K562 (cell line): ENCODE data around the gene CD1E. TPM values are rescaled to one million over a fixed set of nuclear protein-coding genes. Genes with fewer than 3 reads are reported as not detected.

Source experiments
- ATAC-seq: fragments of 200-7000 bp; cut with Tn5 transposase; 3 replicates; pipeline ENCODE4 v1.9.1; 2020; ENCODE audit warnings: moderate library complexity
- BruUV-seq: library from RNA; stranded (reverse); fragments of 400-500 nt; replicated peaks from 2 replicates; lab custom pipeline; 2021; lab: Mats Ljungman, UMichigan
- CTCF ChIA-PET: fragments of 300-600 bp; formaldehyde crosslinking; extraction: SDS; loops from one replicate; lab custom pipeline; 2021; ENCODE audit warnings: low intra/inter-chr PET ratio; lab: Yijun Ruan, JAX
- POLR2A ChIA-PET: fragments of 300-600, 350-650 bp; sonication (Branson Sonifier 250); formaldehyde crosslinking; extraction: SDS; loops from one replicate; lab custom pipeline; 2021; ENCODE audit warnings: antibody characterized with exemption, inconsistent platforms; lab: Yijun Ruan, JAX
- DNase-seq, 4 experiments: peaks; one replicate each; pipeline versions ENCODE4 v3.0.0 to v3.0.0-alpha.2; 2011 to 2018; ENCODE audit warnings: low spot score in 3 of 4, mixed read lengths in 3 of 4; ENCODE audit errors: extremely low read depth in 1 of 4
- FAIRE-seq: peaks from 2 replicates; lab custom pipeline; 2011; peaks lifted over from hg19 to GRCh38; lab: Jason Lieb, UNC
- H2AFZ ChIP-seq: 2 replicates; pipeline ENCODE4 v1.6.0; 2011; ENCODE audit warnings: low read depth, low read length, control low read depth, inconsistent platforms
- H3K27ac ChIP-seq: fragments of 200-600 bp; 3 replicates; pipeline ENCODE4 v1.8.0; 2011; ENCODE audit warnings: low read depth, mild to moderate bottlenecking, control low read depth, inconsistent platforms, low read length, moderate library complexity, mixed read lengths; ENCODE audit errors: extremely low read depth
- H3K27me3 ChIP-seq, 2 experiments: fragments of 300-600 bp in 1 of 2; 2 replicates in 1 of 2; 3 replicates in 1 of 2; pipeline versions ENCODE4 v1.6.0 to v1.8.0; 2011; ENCODE audit warnings: inconsistent platforms in 2 of 2, low read length in 2 of 2, mild to moderate bottlenecking in 1 of 2, mixed read lengths in 1 of 2, moderate library complexity in 1 of 2; ENCODE audit not compliant: control insufficient read depth in 2 of 2, insufficient read depth in 2 of 2
- H3K36me3 ChIP-seq: fragments of 300-600 bp; 3 replicates; pipeline ENCODE4 v1.8.0; 2011; ENCODE audit warnings: mild to moderate bottlenecking, low read length, inconsistent platforms; ENCODE audit not compliant: control insufficient read depth, insufficient read depth
- H3K4me1 ChIP-seq, 2 experiments: fragments of 200-600 bp in 1 of 2; replicated peaks in 1 of 2; 2 replicates in 1 of 2; 3 replicates in 1 of 2; pipeline versions ENCODE4 v1.5.1 to v1.8.0; 2011; ENCODE audit warnings: inconsistent platforms in 2 of 2, low read length in 2 of 2, mild to moderate bottlenecking in 1 of 2, mixed read lengths in 1 of 2, moderate library complexity in 1 of 2; ENCODE audit not compliant: control insufficient read depth in 2 of 2, insufficient read depth in 2 of 2
- H3K4me2 ChIP-seq: 2 replicates; pipeline ENCODE4 v1.6.1; 2011; ENCODE audit warnings: low read length, control low read depth, inconsistent platforms, mixed read lengths; ENCODE audit not compliant: insufficient read depth
- H3K4me3 ChIP-seq: fragments of 200-600 bp; sonication (generic), shearing (Covaris generic); 2 replicates; pipeline ENCODE4 v1.5.1; 2016; ENCODE audit warnings: control low read depth, inconsistent platforms
- H3K79me2 ChIP-seq: fragments of 200-600 bp; 3 replicates; pipeline ENCODE4 v1.8.0; 2011; ENCODE audit warnings: low read length, inconsistent platforms; ENCODE audit not compliant: control insufficient read depth, insufficient read depth
- H3K9ac ChIP-seq, 2 experiments: 2 replicates each; pipeline versions ENCODE4 v1.6.0 to v1.6.1; 2011; ENCODE audit warnings: low read depth in 2 of 2, low read length in 2 of 2, control low read depth in 1 of 2, inconsistent platforms in 1 of 2, mild to moderate bottlenecking in 1 of 2, mixed read lengths in 1 of 2; ENCODE audit not compliant: insufficient read depth in 1 of 2
- H3K9me1 ChIP-seq: one replicate; pipeline ENCODE4 v1.6.0; 2011; ENCODE audit warnings: inconsistent platforms, mild to moderate bottlenecking, low read length, moderate library complexity; ENCODE audit not compliant: control insufficient read depth, insufficient read depth
- H3K9me3 ChIP-seq: replicated peaks from 2 replicates; pipeline ENCODE4 v1.5.1; 2011; ENCODE audit warnings: low read depth, low read length, inconsistent platforms; ENCODE audit not compliant: control insufficient read depth, insufficient read depth
- H4K20me1 ChIP-seq: replicated peaks from 2 replicates; pipeline ENCODE4 v1.6.1; 2011; ENCODE audit warnings: low read length, inconsistent platforms, mixed read lengths; ENCODE audit not compliant: control insufficient read depth, insufficient read depth
- DPF2 ChIP-seq: fragments of 450-650 bp; IDR thresholded peaks from 2 replicates; pipeline ENCODE4 v1.6.1; 2016
- EHMT2 ChIP-seq: fragments of 450-650 bp; IDR thresholded peaks from 2 replicates; pipeline ENCODE4 v1.6.1; 2018; ENCODE audit warnings: antibody characterized with exemption
- ETS2 ChIP-seq: IDR thresholded peaks from 2 replicates; pipeline ENCODE4 v1.6.1; 2016; ENCODE audit warnings: borderline replicate concordance, missing genetic modification characterization, mild to moderate bottlenecking, moderate library complexity, missing compliant biosample characterization; ENCODE audit not compliant: poor library complexity, severe bottlenecking
- FIP1L1 ChIP-seq: fragments of 200-400 bp; formaldehyde crosslinking; IDR thresholded peaks from 2 replicates; pipeline ENCODE4 v1.6.1; 2018; ENCODE audit warnings: mild to moderate bottlenecking, low read depth, low read length; ENCODE audit not compliant: poor library complexity, severe bottlenecking
- KDM2B ChIP-seq: fragments of 250-450 bp; sonication (Bioruptor Pico); IDR thresholded peaks from 2 replicates; pipeline ENCODE4 v1.8.0; 2021; ENCODE audit warnings: mild to moderate bottlenecking, moderate library complexity
- KDM5B ChIP-seq: fragments of 200-600 bp; sonication (generic); IDR thresholded peaks from 2 replicates; pipeline ENCODE4 v1.6.1; 2012; ENCODE audit warnings: low read depth, mild to moderate bottlenecking, moderate library complexity, low read length, control low read depth, inconsistent platforms; ENCODE audit not compliant: insufficient replicate concordance
- KLF1 ChIP-seq: fragments of 450-650 bp; IDR thresholded peaks from 2 replicates; pipeline ENCODE4 v1.6.1; 2016; ENCODE audit warnings: missing genetic modification characterization, missing compliant biosample characterization
- KLF16 ChIP-seq: IDR thresholded peaks from 2 replicates; pipeline ENCODE4 v1.6.1; 2016; ENCODE audit warnings: antibody characterized with exemption
- NR2C1 ChIP-seq, 2 experiments: fragments of 450-650 bp; IDR thresholded peaks; 2 replicates each; pipeline ENCODE4 v1.6.1; 2017; ENCODE audit warnings: mild to moderate bottlenecking in 2 of 2, antibody characterized with exemption in 1 of 2, inconsistent platforms in 1 of 2, missing compliant biosample characterization in 1 of 2, missing genetic modification characterization in 1 of 2
- POU5F1 ChIP-seq: fragments of 150-350 bp; IDR thresholded peaks from 2 replicates; pipeline ENCODE4 v1.6.1; 2014; ENCODE audit warnings: borderline replicate concordance, low read length, low read depth, mild to moderate bottlenecking; ENCODE audit not compliant: partially characterized antibody
- RBFOX2 ChIP-seq: fragments of 200-400 bp; formaldehyde crosslinking; IDR thresholded peaks from 2 replicates; pipeline ENCODE4 v1.6.1; 2017; ENCODE audit warnings: low read depth, mild to moderate bottlenecking, low read length, moderate library complexity
- SIX5 ChIP-seq, 2 experiments: IDR thresholded peaks; 2 replicates each; pipeline ENCODE4 v1.6.1; 2011; ENCODE audit warnings: low read length in 2 of 2, borderline replicate concordance in 1 of 2, low read depth in 1 of 2, mild to moderate bottlenecking in 1 of 2, moderate library complexity in 1 of 2; ENCODE audit not compliant: insufficient read depth in 1 of 2
- SNIP1 ChIP-seq: fragments of 450-650 bp; IDR thresholded peaks from 2 replicates; pipeline ENCODE4 v1.7.1; 2017; ENCODE audit warnings: low read depth, mild to moderate bottlenecking
- TEAD2 ChIP-seq: fragments of 450-650 bp; IDR thresholded peaks from 2 replicates; pipeline ENCODE4 v1.6.1; 2016; ENCODE audit warnings: missing genetic modification characterization, control low read depth, missing compliant biosample characterization
- XRCC4 ChIP-seq: IDR thresholded peaks from one replicate; pipeline ENCODE4 v1.6.1; 2011; ENCODE audit not compliant: insufficient read depth, insufficient read length; ENCODE audit errors: extremely low read depth
- ZNF224 ChIP-seq: sonication (generic); formaldehyde crosslinking; IDR thresholded peaks from 2 replicates; pipeline ENCODE4 v1.8.0; 2022; ENCODE audit warnings: mild to moderate bottlenecking, missing genetic modification reagents
- ZNF263 ChIP-seq: sonication (generic); formaldehyde crosslinking; IDR thresholded peaks from 2 replicates; pipeline ENCODE4 v1.8.0; 2022; ENCODE audit warnings: mild to moderate bottlenecking, missing genetic modification reagents, borderline replicate concordance
- ZNF408 ChIP-seq: fragments of 250-450 bp; sonication (Bioruptor Pico); IDR thresholded peaks from 2 replicates; pipeline ENCODE4 v1.4.0; 2020; ENCODE audit warnings: low read depth, mild to moderate bottlenecking, moderate library complexity
- WGBS: fragments of 100-300 bp; shearing (Covaris generic); methylation state at CpG from one replicate; pipeline ENCODE4 v1.1.6; 2016; ENCODE audit warnings: low coverage, mixed read lengths; ENCODE audit not compliant: insufficient coverage; ENCODE audit errors: missing lambda C conversion rate; 5-methylcytosine and 5-hydroxymethylcytosine counted together
- in situ Hi-C: fragments of 300-500 bp; cut with MboI; formaldehyde crosslinking; loops from 4 replicates; pipeline ENCODE4 v1.15.0; 2018; ENCODE audit warnings: inconsistent platforms, mixed read lengths
- intact Hi-C: fragments of 100-400 bp; cut with micrococcal nuclease; formaldehyde crosslinking; loops from 2 replicates; pipeline ENCODE4 v1.14.2; 2022
- polyA plus RNA-seq, 8 experiments: library from polyadenylated mRNA; depleted of rRNA in 4 of 8; stranded (reverse) in 5 of 8; unstranded in 3 of 8; fragments of >200 nt; fragmentation: Nextera tagmentation in 2 of 8; fragmentation: Illumina TruSeq in 1 of 8; extraction: Ambion mirVana in 2 of 8; extraction: Trizol in 1 of 8; gene quantifications; 2 replicates each; pipeline versions ENCODE4 v1.2.1 to v1.2.3, GENCODE V29; 2011 to 2014; ENCODE audit warnings: inconsistent platforms in 1 of 8, missing spikeins in 1 of 8
- total RNA-seq, 7 experiments: library from RNA; depleted of rRNA in 6 of 7; stranded (reverse); fragments of >200 nt in 6 of 7; fragmentation: Illumina TruSeq in 2 of 7; extraction: Trizol in 2 of 7; gene quantifications; 2 replicates each; pipeline versions ENCODE4 v1.2.1 to v1.2.3, GENCODE V29; 2011 to 2021; ENCODE audit warnings: low replicate concordance in 1 of 7
- TF ChIP-seq, protein P1 (sequence below): fragments of 250-450 bp; sonication (Bioruptor Pico); IDR thresholded peaks from 2 replicates; pipeline ENCODE4 v1.4.0; 2020
- TF ChIP-seq, protein P2 (sequence below): IDR thresholded peaks from 2 replicates; pipeline ENCODE4 v1.6.1; 2012; ENCODE audit warnings: low read depth, low read length, improper control_type of control experiment, borderline replicate concordance

Gene CD1E
- total and polyA plus RNA-seq, 9 of the 15 experiments (the other 6 are each of a cell fraction or from before 2014, with no cell fraction given) = not detected

DNA sequence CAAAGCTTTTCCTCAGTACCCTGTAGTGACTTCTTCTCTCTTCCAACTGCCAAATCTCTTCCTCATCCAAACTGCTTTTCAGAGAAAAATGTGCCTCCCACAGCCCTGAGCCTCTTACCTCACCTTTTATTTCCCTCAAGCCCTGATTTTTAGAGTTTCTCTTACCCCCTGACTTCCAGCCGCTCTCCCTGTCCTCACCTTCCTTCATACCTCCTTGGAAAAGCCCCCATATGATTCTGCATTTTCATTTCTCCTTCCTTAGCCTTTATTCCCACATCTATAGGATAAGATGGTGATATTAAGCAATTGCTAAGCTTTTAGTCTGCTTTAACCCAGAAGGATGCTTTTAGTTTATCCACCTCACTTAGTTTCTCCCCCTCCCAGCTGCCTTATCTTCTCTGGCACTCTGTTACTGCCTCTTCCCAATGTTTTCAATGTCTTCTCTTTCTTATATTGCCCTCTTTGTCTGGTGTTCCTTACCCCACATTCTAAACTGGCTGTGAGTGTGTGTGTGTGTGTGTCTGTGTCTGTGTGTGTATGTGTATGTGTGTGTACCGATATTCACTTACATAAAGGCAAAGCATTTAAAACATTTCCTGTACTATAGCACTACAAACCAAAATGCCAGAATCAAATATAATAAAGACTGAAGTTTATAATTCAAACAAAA, 22.1 kb upstream of the CD1E start, which contains the start of gene CD1B:
Gene CD1B (minus strand): TSS at position 51 of the 670 bp plus-strand sequence. CDS start 108 bp downstream, outside the sequence.
- no TSS peak for BruUV-seq
- Histone ChIP-seq H3K4me3 (no peak within 1 kb of the TSS), H3K79me2 (no peaks in the 10 kb centered on the region), H3K9me1 (no peaks in the 10 kb centered on the region), H4K20me1 (no peaks in the 10 kb centered on the region), H3K36me3 (no peaks in the 10 kb centered on the region), H3K9ac (no peak within 1 kb of the TSS), H3K9me3 (no peaks in the 10 kb centered on the region), H2AFZ (no peak within 1 kb of the TSS), H3K4me2 (no peak within 1 kb of the TSS), H3K27ac (no peak within 1 kb of the TSS), H3K4me1 (no peaks in the 10 kb centered on the region; a peak in 1 of 5 replicates), H3K27me3 (no peaks in the 10 kb centered on the region)
- TF ChIP-seq KLF16 (no peak), POU5F1 (no peak), ZNF224 (CRISPR knock-in tag) (no peak), TEAD2 (no peak), SNIP1 (no peak), ZNF408 (CRISPR knock-in tag) (no peak), KDM2B (CRISPR knock-in tag) (no peak), DPF2 (no peak), NR2C1 (IDR thresholded peaks at IDR 0.05) (no peak), NR2C1 (tag; IDR thresholded peaks at IDR 0.05) (no peak), SIX5 (IDR thresholded peaks at IDR 0.05; ENCODE audit: borderline replicate concordance in 1 of 2, insufficient read depth in 1 of 2, low read depth in 1 of 2, low read length in 2 of 2) (no peak), RBFOX2 (no peak), XRCC4 (no peak), KDM5B (no peak), FIP1L1 (no peak), KLF1 (tag) (no peak), EHMT2 (no peak), ZNF263 (CRISPR knock-in tag) (no peak), ETS2 (no peak)
- TF ChIP-seq, protein P1, sequence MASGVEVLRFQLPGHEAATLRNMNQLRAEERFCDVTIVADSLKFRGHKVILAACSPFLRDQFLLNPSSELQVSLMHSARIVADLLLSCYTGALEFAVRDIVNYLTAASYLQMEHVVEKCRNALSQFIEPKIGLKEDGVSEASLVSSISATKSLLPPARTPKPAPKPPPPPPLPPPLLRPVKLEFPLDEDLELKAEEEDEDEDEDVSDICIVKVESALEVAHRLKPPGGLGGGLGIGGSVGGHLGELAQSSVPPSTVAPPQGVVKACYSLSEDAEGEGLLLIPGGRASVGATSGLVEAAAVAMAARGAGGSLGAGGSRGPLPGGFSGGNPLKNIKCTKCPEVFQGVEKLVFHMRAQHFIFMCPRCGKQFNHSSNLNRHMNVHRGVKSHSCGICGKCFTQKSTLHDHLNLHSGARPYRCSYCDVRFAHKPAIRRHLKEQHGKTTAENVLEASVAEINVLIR (CRISPR knock-in tag) = no peak
- TF ChIP-seq, protein P2, sequence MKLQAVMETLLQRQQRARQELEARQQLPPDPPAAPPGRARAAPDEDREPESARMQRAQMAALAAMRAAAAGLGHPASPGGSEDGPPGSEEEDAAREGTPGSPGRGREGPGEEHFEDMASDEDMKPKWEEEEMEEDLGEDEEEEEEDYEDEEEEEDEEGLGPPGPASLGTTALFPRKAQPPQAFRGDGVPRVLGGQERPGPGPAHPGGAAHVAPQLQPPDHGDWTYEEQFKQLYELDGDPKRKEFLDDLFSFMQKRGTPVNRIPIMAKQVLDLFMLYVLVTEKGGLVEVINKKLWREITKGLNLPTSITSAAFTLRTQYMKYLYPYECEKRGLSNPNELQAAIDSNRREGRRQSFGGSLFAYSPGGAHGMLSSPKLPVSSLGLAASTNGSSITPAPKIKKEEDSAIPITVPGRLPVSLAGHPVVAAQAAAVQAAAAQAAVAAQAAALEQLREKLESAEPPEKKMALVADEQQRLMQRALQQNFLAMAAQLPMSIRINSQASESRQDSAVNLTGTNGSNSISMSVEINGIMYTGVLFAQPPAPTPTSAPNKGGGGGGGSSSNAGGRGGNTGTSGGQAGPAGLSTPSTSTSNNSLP = no peak
- DNase-seq = no peak
- 10% methylated on average over 2 of the region's 2 CpGs for WGBS
- in situ Hi-C loops (no loop called here), intact Hi-C loops (no loop called here)
- CTCF ChIA-PET = no interaction called here
- POLR2A ChIA-PET = no interaction called here
- no peak for FAIRE-seq
- ATAC-seq = no peak
